Sigmoid colon (tissue), 7 donors: ENCODE data around the gene SLC13A4. TPM values are rescaled to one million over a fixed set of nuclear protein-coding genes. Genes with fewer than 3 reads are reported as not detected.

Experiments
- DNase-seq: peaks from one replicate; pipeline ENCODE4 v3.0.0-alpha.2; 2019
- H3K27ac ChIP-seq, 4 donors: fragments of 200-600 bp; sonication (generic); one replicate each; pipeline ENCODE4 v1.5.1; 2016 to 2019; ENCODE audit warnings: mild to moderate bottlenecking in 1 of 4
- H3K27me3 ChIP-seq, 3 donors: fragments of 200-600 bp; sonication (generic); one replicate each; pipeline ENCODE4 v1.5.1; 2019; ENCODE audit warnings: mild to moderate bottlenecking in 1 of 3
- H3K36me3 ChIP-seq, 4 donors: fragments of 200-600 bp; sonication (generic); one replicate each; pipeline ENCODE4 v1.5.1; 2016 to 2019
- H3K4me1 ChIP-seq, 4 donors: fragments of 200-600 bp; sonication (generic); one replicate each; pipeline ENCODE4 v1.5.1; 2017 to 2019
- H3K4me3 ChIP-seq, 4 donors: fragments of 200-600 bp; sonication (generic); one replicate each; pipeline ENCODE4 v1.5.1; 2017 to 2019; ENCODE audit warnings: mild to moderate bottlenecking in 2 of 4, moderate library complexity in 1 of 4
- H3K9me3 ChIP-seq, 4 donors: fragments of 200-600 bp in 3 of 4; sonication (generic) in 3 of 4; one replicate each; pipeline versions ENCODE4 v1.5.1 to v1.6.1; 2013 to 2019
- EP300 ChIP-seq, 4 donors: sonication (generic); formaldehyde crosslinking; IDR thresholded peaks; one replicate each; pipeline ENCODE4 v1.6.1; 2017; ENCODE audit warnings: antibody characterized with exemption in 4 of 4
- POLR2A ChIP-seq, 2 donors: fragments of 450-650 bp; IDR thresholded peaks; one replicate each; pipeline ENCODE4 v1.6.1; 2016; ENCODE audit warnings: antibody characterized with exemption in 2 of 2, mild to moderate bottlenecking in 2 of 2, moderate library complexity in 2 of 2
- POLR2AphosphoS5 ChIP-seq, 4 donors: sonication (generic); formaldehyde crosslinking; IDR thresholded peaks; one replicate each; pipeline ENCODE4 v1.6.1; 2017; ENCODE audit warnings: antibody characterized with exemption in 4 of 4
- WGBS, 2 donors: extraction: QIAGEN DNeasy Blood & Tissue Kit; methylation state at CpG; one replicate each; pipeline ENCODE4 v1.1.7; 2013; 5-methylcytosine and 5-hydroxymethylcytosine counted together
- intact Hi-C: fragments of 100-400 bp; cut with DNase I; formaldehyde crosslinking; loops from one replicate; pipeline ENCODE4 v1.15.1; 2023
- polyA plus RNA-seq, 3 donors: library from polyadenylated mRNA; stranded (reverse); fragments of 200-250 nt; gene quantifications; one replicate each; pipeline ENCODE4 v1.2.3, GENCODE V29; 2013
- total RNA-seq, 4 donors: library from RNA; depleted of rRNA; stranded (reverse); fragments of >200 nt; gene quantifications; one replicate each; pipeline ENCODE4 v1.1.0, GENCODE V29; 2016
- TF ChIP-seq, protein P1 (sequence below), 4 experiments: fragments of 450-650 bp in 3 of 4; fragments of 200-600 bp in 1 of 4; IDR thresholded peaks; one replicate each; pipeline ENCODE4 v1.5.1; 2016 to 2019; ENCODE audit warnings: antibody characterized with exemption in 4 of 4, mild to moderate bottlenecking in 3 of 4, moderate library complexity in 2 of 4
- donor health status: healthy with polysubstance abuse.
- donor health status: Bipolar disorder and iron deficiency.
- donor health status: healthy.

The SLC13A4 gene
- total and polyA plus RNA-seq, 7 donors: 0.12 to 0.60 (median 0.28) TPM; not detected in 4

DNA sequence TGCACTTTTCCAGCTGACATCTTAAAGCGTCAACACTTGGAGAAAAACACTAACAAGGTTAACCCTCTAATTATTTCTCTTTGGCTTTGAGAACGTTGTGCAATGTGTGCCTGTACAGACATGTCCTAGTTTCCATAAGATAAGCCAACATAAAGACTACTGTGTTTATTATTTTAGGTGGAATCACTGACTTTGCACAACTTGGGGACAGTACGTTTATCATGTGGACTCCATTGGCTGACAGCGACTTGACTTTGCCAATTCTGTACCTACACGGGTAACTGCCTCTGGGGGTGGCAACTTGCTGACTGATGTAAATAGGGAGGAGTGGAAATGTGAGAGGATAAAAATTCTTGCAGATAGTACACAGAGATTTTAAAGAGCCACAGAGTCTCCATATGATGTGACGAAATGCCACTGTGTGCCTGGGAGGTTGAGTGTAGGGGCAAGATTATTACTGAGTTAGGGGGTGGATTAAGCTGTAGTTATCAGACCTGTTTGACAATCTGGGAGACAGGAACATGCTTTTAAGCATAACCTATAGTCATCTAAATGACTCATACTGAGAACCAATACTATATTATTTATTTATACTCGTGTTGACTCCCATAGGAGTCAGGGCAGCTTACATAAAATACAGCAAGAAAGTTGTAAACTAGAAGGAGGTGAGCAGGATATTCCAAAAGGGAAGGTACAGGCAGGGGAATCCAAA lies 21.0 kb downstream of the SLC13A4 start:
- H3K27ac ChIP-seq: no peak overlapping the region
- WGBS, 2 donors: 75 to 81% methylated on average over 7 of the region's 7 CpGs
- intact Hi-C loops: no loop called here
- no peaks in the 10 kb centered on the region for H3K9me3 ChIP-seq
- no peaks in the 10 kb centered on the region for H3K4me1 ChIP-seq
- TF ChIP-seq POLR2A (IDR thresholded peaks at IDR 0.05): no peak
- TF ChIP-seq EP300 (IDR thresholded peaks at IDR 0.05): no peak
- TF ChIP-seq POLR2AphosphoS5 (IDR thresholded peaks at IDR 0.05): no peak
- TF ChIP-seq, protein P1, sequence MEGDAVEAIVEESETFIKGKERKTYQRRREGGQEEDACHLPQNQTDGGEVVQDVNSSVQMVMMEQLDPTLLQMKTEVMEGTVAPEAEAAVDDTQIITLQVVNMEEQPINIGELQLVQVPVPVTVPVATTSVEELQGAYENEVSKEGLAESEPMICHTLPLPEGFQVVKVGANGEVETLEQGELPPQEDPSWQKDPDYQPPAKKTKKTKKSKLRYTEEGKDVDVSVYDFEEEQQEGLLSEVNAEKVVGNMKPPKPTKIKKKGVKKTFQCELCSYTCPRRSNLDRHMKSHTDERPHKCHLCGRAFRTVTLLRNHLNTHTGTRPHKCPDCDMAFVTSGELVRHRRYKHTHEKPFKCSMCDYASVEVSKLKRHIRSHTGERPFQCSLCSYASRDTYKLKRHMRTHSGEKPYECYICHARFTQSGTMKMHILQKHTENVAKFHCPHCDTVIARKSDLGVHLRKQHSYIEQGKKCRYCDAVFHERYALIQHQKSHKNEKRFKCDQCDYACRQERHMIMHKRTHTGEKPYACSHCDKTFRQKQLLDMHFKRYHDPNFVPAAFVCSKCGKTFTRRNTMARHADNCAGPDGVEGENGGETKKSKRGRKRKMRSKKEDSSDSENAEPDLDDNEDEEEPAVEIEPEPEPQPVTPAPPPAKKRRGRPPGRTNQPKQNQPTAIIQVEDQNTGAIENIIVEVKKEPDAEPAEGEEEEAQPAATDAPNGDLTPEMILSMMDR (IDR thresholded peaks at IDR 0.05): no peak
- no peak overlapping the region for H3K4me3 ChIP-seq
- no peaks in the 10 kb centered on the region for H3K27me3 ChIP-seq
- H3K36me3 ChIP-seq: no peaks in the 10 kb centered on the region
- no peak for DNase-seq

DNA sequence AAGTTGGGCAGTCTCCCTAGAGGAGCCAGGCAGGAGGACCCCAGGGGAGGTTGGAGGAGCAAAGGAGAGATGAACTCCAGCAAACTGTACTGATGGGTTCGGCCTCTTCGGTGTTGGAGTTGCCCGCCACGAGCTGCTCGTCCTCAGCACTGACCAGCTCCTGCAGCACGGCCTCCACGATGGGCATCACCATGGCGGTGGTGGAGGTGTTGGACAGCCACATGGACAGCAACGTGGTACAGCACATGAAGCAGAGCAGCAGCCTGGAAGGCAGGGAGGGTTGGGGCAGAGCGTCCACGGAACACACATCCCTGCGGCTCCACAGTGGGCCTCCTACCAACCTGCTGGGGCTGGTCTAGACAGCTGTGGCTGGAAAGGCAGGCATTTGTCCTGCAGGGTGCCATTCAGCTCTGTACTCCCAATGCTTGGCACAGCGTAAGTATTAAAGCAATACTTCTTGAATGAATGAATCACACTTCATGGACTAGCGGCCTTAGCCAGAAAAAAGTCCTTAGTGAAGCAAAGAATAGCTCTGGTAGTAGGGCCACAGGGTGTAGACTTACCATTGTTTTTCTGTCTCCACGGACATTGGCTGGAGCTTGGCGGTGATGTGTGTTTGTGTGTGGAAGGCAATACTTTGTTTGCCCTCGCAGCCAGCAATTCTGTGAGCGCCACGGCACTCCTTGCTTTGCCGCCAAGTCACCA lies 21.8 kb downstream of the SLC13A4 start:
- Histone ChIP-seq H3K4me3 (no peak overlapping the region), H3K4me1 (no peaks in the 10 kb centered on the region), H3K27ac (no peak overlapping the region), H3K27me3 (no peaks in the 10 kb centered on the region), H3K36me3 (no peaks in the 10 kb centered on the region), H3K9me3 (no peaks in the 10 kb centered on the region)
- DNase-seq: no peak
- WGBS, 2 donors: 90 to 93% methylated on average over 20 of the region's 20 CpGs
- intact Hi-C loops: no loop called here
- TF ChIP-seq POLR2A (IDR thresholded peaks at IDR 0.05) (no peak), POLR2AphosphoS5 (IDR thresholded peaks at IDR 0.05) (no peak), EP300 (IDR thresholded peaks at IDR 0.05) (no peak)
- TF ChIP-seq, protein P1 (IDR thresholded peaks at IDR 0.05): no peak

DNA sequence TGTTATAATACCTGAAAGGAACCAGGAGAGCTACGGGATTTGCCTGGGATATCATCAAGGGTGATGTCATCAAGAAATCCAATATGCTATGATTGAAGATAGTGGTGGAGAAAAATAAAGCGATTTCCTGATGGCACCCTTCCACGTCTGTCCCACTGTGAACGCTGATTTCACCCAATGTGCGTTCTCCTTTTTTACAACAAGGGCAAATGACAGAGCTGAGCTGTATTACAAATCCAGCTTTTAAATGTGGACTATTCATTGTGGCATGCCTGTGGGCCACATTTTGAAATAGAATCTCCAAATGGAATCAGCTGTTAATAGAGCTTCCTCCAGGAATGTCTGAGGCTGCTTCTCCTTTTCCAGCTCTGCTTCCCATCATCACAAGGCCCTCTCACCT lies 23.3 kb downstream of the SLC13A4 start:
- no peaks in the 10 kb centered on the region for H3K9me3 ChIP-seq
- H3K27ac ChIP-seq: no peak overlapping the region
- no peaks in the 10 kb centered on the region for H3K36me3 ChIP-seq
- WGBS, 2 donors: 48 to 84% methylated on average over 5 of the region's 5 CpGs
- intact Hi-C loops: no loop called here
- no peaks in the 10 kb centered on the region for H3K4me1 ChIP-seq
- H3K4me3 ChIP-seq: no peak overlapping the region
- no peaks in the 10 kb centered on the region for H3K27me3 ChIP-seq
- no peak for DNase-seq
- TF ChIP-seq EP300 (IDR thresholded peaks at IDR 0.05) (no peak), POLR2A (IDR thresholded peaks at IDR 0.05) (no peak), POLR2AphosphoS5 (IDR thresholded peaks at IDR 0.05) (no peak)
- TF ChIP-seq, protein P1 (IDR thresholded peaks at IDR 0.05): no peak

DNA sequence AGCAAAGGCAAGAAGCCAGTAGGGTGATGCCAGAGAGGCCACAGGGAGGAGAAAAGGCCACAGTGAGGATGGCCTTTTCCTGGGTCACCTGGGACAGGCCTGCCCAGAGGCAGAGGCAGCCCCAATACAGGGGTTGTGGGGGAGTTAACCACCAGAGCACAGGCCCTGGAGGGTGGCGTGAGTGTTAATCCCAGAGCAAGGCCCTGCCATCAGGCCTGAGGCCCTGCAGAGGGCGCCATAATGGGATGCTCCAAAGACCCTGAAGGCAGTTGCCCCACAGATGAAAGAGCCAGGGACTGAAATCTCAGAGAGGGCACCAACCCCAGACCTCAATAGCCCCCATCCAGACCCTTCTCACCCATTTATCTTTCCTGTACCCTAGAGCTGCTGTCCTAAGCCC lies 23.9 kb downstream of the SLC13A4 start:
- Histone ChIP-seq H3K27me3 (no peaks in the 10 kb centered on the region), H3K36me3 (no peaks in the 10 kb centered on the region), H3K4me3 (no peak overlapping the region), H3K4me1 (no peaks in the 10 kb centered on the region), H3K9me3 (no peaks in the 10 kb centered on the region), H3K27ac (no peak overlapping the region)
- intact Hi-C loops: no loop called here
- TF ChIP-seq POLR2A (IDR thresholded peaks at IDR 0.05): no peak
- no peak for DNase-seq
- 80 to 82% methylated on average over 2 of the region's 2 CpGs for WGBS, 2 donors

DNA sequence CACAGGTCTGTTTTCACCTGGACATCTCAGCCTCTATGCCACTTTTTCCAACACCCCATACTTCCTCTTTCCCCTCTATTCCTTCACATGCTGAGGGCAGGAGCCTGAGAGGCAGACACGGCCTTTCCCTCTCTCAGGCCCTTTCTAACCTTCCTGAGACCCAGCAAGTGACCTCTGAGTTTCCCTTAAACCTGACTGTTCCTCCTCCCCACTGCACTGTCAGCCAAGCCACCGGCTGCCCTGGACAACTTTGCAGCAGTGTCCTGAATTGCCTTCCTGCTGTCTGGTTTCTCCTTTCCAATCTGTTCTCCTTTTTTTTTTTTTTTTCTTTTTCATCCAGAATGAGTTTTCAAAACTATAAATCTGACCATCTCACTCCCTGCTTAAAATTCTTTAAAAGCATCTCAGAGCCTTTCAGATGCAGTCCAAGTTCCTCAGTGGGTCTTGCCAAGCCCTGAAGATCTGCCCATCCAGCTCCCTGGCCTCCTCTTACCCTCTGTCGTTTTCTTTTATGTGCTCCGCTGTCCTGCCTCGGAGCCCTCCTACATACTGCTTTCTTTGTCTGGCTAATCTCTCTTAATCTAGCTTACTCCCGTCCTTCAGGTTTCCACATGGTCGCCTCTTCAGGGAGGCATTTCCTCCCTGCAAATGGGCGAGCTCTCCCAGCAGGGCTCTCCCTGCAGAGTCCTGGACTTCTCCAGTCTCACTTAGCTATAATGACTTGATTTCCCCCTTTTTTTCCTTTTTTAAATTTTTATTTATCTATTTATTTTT lies 30.5 kb downstream of the SLC13A4 start:
- TF ChIP-seq EP300 (IDR thresholded peaks at IDR 0.05): no peak
- no peak for TF ChIP-seq POLR2AphosphoS5 (IDR thresholded peaks at IDR 0.05)
- TF ChIP-seq POLR2A (IDR thresholded peaks at IDR 0.05): no peak
- TF ChIP-seq, protein P1 (IDR thresholded peaks at IDR 0.05): no peak
- Histone ChIP-seq H3K9me3 (no peaks in the 10 kb centered on the region), H3K27ac (no peak overlapping the region), H3K27me3 (no peaks in the 10 kb centered on the region), H3K4me3 (no peak overlapping the region), H3K4me1 (peaks cover 0 to 7% (median 0%) of the 10 kb centered on the region in 4 donors), H3K36me3 (peaks cover 0 to 15% (median 0%) of the 10 kb centered on the region in 4 donors)
- no peak for DNase-seq
- intact Hi-C loops: no loop called here
- WGBS, 2 donors: 66 to 77% methylated on average over 8 of the region's 8 CpGs
